ENCODE results near the gene MBD5.
"Not testable (repeated sequence)": the region's sequence is repeated elsewhere in the genome, so short reads cannot be mapped to it uniquely, and the experiment has no call there.

MBD5 gene

DNA sequence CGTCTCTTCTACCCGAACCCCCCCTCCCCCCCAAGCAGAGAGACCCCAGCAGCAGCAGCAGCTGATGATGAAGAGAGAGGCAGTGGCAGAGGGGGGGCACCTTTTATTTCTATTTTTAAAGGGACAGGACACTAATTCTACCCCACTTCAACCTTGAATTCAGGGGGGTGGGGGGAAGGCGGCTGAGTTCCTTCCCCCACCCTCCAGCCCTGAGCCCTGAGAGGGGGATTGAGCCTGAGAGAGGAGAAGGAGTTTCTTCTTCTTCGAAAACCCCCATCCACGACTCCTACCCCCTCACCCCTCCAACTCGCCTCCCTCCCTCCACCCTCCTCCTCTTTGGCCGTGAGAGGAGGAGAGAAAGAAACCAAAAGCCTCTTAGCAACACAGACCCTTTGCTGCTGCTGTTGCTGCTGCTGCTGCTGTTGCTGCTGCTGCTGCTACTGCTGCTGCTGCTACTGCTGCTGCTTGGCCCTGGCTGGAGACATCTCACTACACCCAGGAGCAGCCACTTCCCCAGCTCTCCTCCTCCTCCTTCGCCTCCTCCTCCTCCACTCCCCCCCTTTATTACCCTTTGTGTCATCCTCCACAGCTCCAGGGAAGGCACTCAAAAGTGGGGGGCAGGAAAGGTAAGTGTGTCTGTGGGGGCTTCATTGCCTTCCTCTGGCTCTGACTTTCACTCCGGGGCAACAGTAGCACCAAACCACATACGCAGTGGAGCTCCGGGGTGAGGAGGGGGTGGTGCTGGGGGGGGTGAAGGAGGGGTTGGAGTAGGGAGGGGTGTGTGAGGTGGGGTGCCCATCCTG, at the start of gene MBD5:
Gene MBD5, plus strand, starts transcription at position 33 of the 803 bp plus-strand sequence.
- DNase-seq (ENCODE audit: low read depth, low spot score), result peak; percentile 37

GRCh38 chr2:147976102-147976501, 44.8 kb upstream of the MBD5 start:
- no peak for DNase-seq (ENCODE audit: low read depth, low spot score)

- DNase-seq (ENCODE audit: low read depth, low spot score), result no peak
Measured at GRCh38 chr2:147977679-147978078, 43.2 kb upstream of the MBD5 start.

- DNase-seq (ENCODE audit: low read depth, low spot score), result no peak
Measured at GRCh38 chr2:147980940-147981528, 39.9 kb upstream of the MBD5 start.

GRCh38 chr2:147989102-147989501, 31.8 kb upstream of the MBD5 start:
- DNase-seq (ENCODE audit: low read depth, low spot score), result no peak

DNA sequence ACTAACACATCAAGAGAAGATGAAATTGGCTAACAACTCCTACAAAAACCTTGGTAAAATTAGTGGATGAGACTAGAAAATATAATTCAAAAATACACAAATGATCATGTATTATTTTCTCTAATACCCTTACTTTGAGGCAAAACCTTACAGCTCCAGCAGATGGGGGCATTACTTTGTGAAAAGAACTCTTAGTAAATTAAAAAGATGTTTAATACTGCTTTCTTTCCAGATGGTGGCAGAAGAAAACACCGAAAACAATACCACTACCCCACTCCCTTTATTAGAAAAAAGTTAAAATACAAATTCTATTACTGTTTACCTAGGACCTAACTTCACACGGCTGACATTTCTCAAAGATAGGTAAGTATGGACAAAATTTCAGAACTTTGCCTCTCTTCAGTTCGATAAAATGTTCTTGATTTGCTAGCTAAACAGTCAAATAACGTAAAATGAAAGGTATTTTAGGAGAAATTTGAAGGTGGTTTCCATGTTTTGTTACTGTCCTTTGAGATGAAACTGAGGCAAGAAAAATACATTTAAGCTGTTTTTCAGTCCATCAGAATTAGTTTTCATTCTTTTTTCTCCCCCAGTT, 31.0 kb upstream of the MBD5 start:
- no peak for DNase-seq (ENCODE audit: low read depth, low spot score)

DNA sequence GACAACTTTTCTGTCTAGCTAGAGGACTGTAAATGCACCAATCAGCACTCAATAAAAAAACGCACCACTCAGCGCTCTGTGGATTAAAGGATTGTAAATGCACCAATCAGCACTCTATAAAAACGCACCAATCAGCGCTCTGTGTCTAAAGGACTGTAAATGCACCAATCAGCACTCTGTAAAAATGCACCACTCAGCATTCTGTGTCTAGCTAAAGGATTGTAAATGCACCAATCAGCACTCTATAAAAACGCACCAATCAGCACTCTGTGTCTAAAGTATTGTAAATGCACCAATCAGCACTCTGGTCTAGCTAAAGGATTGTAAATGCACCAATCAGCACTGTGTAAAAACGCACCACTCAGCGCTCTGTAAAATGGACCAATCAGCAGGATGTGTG, 25.9 kb upstream of the MBD5 start:
- not testable (repeated sequence) for DNase-seq (ENCODE audit: low read depth, low spot score)

DNA sequence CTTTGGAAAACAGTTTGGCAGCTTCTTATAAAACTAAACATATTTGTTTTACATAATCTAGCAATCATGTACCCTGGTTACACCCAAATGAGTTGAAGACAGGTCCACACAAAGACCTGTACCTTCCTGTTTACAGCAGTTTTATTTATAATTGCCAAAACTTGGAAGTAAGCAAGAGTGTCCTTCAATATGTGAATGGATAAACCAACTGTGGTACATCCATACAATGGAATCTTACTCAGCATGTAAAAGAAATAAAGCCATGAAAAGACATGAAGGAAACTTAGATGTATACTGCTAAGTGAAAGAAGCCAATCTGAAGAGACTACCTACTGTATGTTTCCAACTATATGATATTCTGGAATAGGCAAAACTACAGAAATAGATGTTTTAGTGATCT, 24.1 kb upstream of the MBD5 start:
- no peak for DNase-seq (ENCODE audit: low read depth, low spot score)

DNA sequence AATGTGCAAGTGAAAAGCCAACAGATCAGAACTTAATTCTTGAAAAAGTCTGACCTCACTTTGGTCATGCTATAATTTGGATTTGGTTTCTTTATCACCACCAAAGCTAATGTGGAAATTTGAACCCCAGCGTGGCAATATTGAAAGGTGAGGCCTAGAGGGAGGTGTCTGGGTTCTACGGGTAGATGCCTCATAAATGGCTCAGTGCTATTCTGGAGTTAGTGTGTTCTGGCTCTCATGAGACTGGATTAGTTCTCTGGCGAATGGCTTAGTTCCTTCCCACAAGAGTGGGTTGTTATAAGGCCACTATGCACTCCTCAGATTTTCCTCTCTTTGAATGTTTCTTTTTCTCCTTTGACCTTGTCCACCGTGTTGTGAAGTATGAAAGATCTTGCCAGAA, 22.7 kb upstream of the MBD5 start:
- DNase-seq (ENCODE audit: low read depth, low spot score), result no peak

GRCh38 chr2:147999126-147999525, 21.8 kb upstream of the MBD5 start:
- DNase-seq (ENCODE audit: low read depth, low spot score), result no peak

DNA sequence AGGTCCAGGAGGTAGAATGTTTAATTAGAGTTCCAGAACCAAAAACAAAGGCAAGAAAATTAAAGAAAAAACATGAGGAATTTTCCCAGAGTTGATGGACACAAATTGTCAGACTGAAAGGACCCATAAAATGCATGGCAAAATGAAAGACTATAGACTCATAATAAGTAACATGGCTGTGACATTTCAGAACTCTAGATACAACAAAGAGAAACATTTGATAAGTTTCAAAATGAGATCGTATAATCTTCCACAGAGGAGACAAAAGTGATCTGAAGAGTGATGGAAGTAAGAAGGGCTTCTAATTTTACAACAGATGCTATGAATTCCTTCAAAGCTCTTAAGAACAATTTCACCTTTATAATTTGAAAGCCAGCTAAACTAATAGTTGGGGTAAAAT, 20.8 kb upstream of the MBD5 start:
- DNase-seq (ENCODE audit: low read depth, low spot score), result no peak

GRCh38 chr2:148002420-148002819, 18.5 kb upstream of the MBD5 start:
- not testable (repeated sequence) for DNase-seq (ENCODE audit: low read depth, low spot score)

DNA sequence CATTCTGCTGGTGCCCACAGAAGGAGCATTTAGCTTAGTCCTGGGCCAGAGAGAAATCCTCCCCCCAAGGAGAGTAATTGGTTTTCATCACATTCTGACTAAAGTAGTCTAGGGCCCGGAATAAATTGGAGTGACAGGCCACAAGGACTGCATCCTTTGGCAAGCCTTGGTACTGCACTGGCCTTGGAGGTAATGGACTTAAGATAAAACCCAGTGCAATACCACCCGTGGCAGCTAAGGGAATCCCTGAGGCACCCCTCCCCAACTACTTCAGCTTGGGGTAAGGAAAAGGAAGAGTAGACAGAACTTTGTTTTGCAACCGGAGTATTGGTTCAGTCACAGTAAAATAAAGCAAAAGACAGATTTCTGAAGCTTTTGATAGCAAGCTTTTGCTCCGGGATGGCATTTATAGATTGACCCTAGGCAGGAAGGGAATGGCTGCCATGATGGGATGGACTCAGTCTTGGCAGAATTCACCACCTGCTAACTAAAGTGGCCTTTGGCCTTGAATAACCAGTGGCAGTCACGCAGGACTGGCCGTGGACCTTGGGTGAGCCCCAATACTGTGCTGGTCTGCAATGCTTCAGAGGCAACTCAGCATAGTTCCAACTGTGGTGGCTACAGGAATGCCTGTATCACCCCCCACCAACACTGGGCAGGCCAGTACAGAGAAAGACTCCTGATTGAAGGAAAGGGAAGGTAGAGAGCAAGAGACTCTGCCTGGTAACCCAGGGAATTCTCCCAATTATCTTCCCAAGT, 14.5 kb upstream of the MBD5 start:
- DNase-seq (ENCODE audit: low read depth, low spot score), result no peak

GRCh38 chr2:148007219-148007900, 13.5 kb upstream of the MBD5 start:
- no peak for DNase-seq (ENCODE audit: low read depth, low spot score)

DNA sequence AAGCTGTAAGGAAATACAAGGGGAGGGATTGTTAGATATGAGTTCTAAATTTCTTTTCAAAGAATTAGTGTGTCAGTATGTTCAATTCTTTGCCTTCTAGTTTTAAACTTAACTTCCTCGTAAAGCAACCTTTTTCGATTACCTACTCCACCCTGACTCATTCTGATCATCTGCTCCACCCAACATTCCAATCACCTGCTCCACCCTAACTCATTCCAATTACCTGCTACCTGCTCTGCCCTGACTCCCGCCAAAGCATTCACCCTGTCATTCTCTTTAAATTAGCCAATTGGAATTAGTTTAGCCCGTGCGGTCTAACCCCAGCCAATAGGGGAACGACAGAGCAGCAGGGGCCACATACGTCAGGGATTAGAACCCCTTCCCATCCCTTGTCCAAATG, 12.5 kb upstream of the MBD5 start:
- not testable (repeated sequence) for DNase-seq (ENCODE audit: low read depth, low spot score)

- no peak for DNase-seq (ENCODE audit: low read depth, low spot score)
Measured at GRCh38 chr2:148013876-148014275, 7.0 kb upstream of the MBD5 start.

DNA sequence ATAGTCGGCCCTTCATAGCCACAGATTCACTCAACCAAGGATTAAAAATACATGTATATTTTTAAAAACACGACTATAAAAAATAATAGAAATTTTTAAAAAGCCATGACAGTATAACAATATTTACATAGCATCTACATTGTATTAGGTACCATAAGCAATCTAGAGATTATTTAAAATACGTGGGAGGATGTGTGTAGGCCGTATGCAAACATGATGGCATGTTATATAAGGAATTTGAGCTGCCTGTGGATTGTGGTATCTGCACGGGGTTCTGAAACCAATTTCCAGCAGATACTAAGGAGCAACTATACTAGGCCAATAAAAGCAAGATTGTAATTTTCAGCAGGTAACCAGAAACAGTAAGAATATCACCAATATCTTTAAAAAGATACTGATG, 6.3 kb upstream of the MBD5 start:
- no peak for DNase-seq (ENCODE audit: low read depth, low spot score)

GRCh38 chr2:148020111-148021058, 506 bp upstream of the MBD5 start, which contains the start of gene ORC4:
Gene ORC4, minus strand, starts transcription at chr2:148020737. Its CDS starts 44,779 bp downstream, at chr2:147975958.
- DNase-seq (ENCODE audit: low read depth, low spot score), result peak; percentile 97

GRCh38 chr2:148021886-148022285, 995 bp downstream of the MBD5 start:
- no peak for DNase-seq (ENCODE audit: low read depth, low spot score)

- no peak for DNase-seq (ENCODE audit: low read depth, low spot score)
Measured at GRCh38 chr2:148022351-148022750, 1.5 kb downstream of the MBD5 start.

Data from activated naive CD8-positive, alpha-beta T cell treated with anti-CD3 and anti-CD28 coated beads, Interleukin-2, amount 50 U/mL, for 16 hours (primary cell).